ENCODE measurements around the gene DNAJC4.

The DNAJC4 gene

GRCh38 chr11:64261556-64262080, 31.3 kb downstream of the DNAJC4 start:
- no peak for DNase-seq

GRCh38 chr11:64262271-64263002, 32.1 kb downstream of the DNAJC4 start:
- DNase-seq, result no peak

GRCh38 chr11:64263021-64263946, 32.9 kb downstream of the DNAJC4 start:
- no peak for DNase-seq

- DNase-seq, result no peak
Observed at GRCh38 chr11:64263947-64264317, 33.6 kb downstream of the DNAJC4 start.

- no peak for DNase-seq
Observed at GRCh38 chr11:64264371-64264852, 34.1 kb downstream of the DNAJC4 start.

- no peak for DNase-seq
Observed at GRCh38 chr11:64265176-64266160, 35.1 kb downstream of the DNAJC4 start.

- DNase-seq, result no peak
Observed at GRCh38 chr11:64266339-64266738, 36.0 kb downstream of the DNAJC4 start.

GRCh38 chr11:64267207-64267945, 37.0 kb downstream of the DNAJC4 start:
- DNase-seq, result no peak

- no peak for DNase-seq
Observed at GRCh38 chr11:64268025-64268892, 37.9 kb downstream of the DNAJC4 start.

- peak; percentile 81 for DNase-seq
Observed at GRCh38 chr11:64268893-64269539, 38.7 kb downstream of the DNAJC4 start.

GRCh38 chr11:64269540-64270220, 39.3 kb downstream of the DNAJC4 start:
- peak; percentile 99 for DNase-seq

- DNase-seq, result no peak
Observed at GRCh38 chr11:64275031-64275800, 44.9 kb downstream of the DNAJC4 start.

GRCh38 chr11:64275841-64276240, 45.5 kb downstream of the DNAJC4 start:
- no peak for DNase-seq

GRCh38 chr11:64276653-64277431, 46.5 kb downstream of the DNAJC4 start:
- DNase-seq, result no peak

GRCh38 chr11:64278576-64279190, 48.3 kb downstream of the DNAJC4 start:
- DNase-seq, result no peak

GRCh38 chr11:64281957-64282770, 51.8 kb downstream of the DNAJC4 start:
- no peak for DNase-seq
